Ascending aorta (tissue), 2 donors: Measurements from ENCODE around the gene XRN2. TPM values are rescaled to one million over a fixed set of nuclear protein-coding genes. Genes with fewer than 3 reads are reported as not detected.
"Not testable (repeated sequence)": the region's sequence is repeated elsewhere in the genome, so short reads cannot be mapped to it uniquely, and the experiment has no call there.

Experiments
- DNase-seq, 2 donors: peaks; one replicate each; pipeline ENCODE4 v3.0.0-alpha.2; 2019; ENCODE audit warnings: low spot score in 2 of 2
- H3K27ac ChIP-seq, 2 donors: fragments of 200-600 bp; sonication (generic); one replicate each; pipeline ENCODE4 v1.5.1; 2016 to 2017; ENCODE audit warnings: mild to moderate bottlenecking in 1 of 2
- H3K27me3 ChIP-seq: fragments of 200-600 bp; sonication (generic); one replicate; pipeline ENCODE4 v1.5.1; 2017
- H3K36me3 ChIP-seq, 2 donors: fragments of 200-600 bp; sonication (generic); one replicate each; pipeline ENCODE4 v1.5.1; 2016
- H3K4me1 ChIP-seq, 2 donors: fragments of 200-600 bp; sonication (generic); one replicate each; pipeline ENCODE4 v1.5.1; 2016 to 2017; ENCODE audit warnings: mild to moderate bottlenecking in 1 of 2
- H3K4me3 ChIP-seq, 2 donors: fragments of 200-600 bp; sonication (generic); one replicate each; pipeline ENCODE4 v1.5.1; 2016 to 2017; ENCODE audit warnings: mild to moderate bottlenecking in 1 of 2
- H3K9me3 ChIP-seq, 2 donors: fragments of 200-600 bp; sonication (generic); one replicate each; pipeline ENCODE4 v1.5.1; 2016
- CTCF ChIP-seq, 3 experiments: fragments of 200-600 bp in 2 of 3; fragments of 450-650 bp in 1 of 3; sonication (generic) in 2 of 3; IDR thresholded peaks; one replicate each; pipeline ENCODE4 v1.5.1; 2016 to 2019; ENCODE audit warnings: antibody characterized with exemption in 3 of 3, mild to moderate bottlenecking in 1 of 3, moderate library complexity in 1 of 3
- intact Hi-C: fragments of 100-400 bp; cut with DNase I; formaldehyde crosslinking; loops from one replicate; pipeline ENCODE4 v1.15.1; 2023
- total RNA-seq: library from RNA; depleted of rRNA; stranded (reverse); fragments of >200 nt; gene quantifications from one replicate; pipeline ENCODE4 v1.1.0, GENCODE V29; 2016

XRN2 gene
- total RNA-seq, 1 donor from 2014 or later, result 19.5 TPM

- no peak for TF ChIP-seq CTCF (IDR thresholded peaks at IDR 0.05)
- Histone ChIP-seq H3K27ac (no peak overlapping the region), H3K4me1 (no peaks in the 10 kb centered on the region), H3K4me3 (no peak overlapping the region), H3K36me3 (no peaks in the 10 kb centered on the region), H3K27me3 (no peaks in the 10 kb centered on the region), H3K9me3 (no peaks in the 10 kb centered on the region)
- intact Hi-C loops, result no loop called here
- DNase-seq, result no peak
These were observed 108.6 kb downstream of the XRN2 start for GRCh38 chr20:21411725-21412124.

GRCh38 chr20:21413996-21414395 is 110.9 kb downstream of the XRN2 start:
- DNase-seq, H3K27ac ChIP-seq, H3K36me3 ChIP-seq, H3K27me3 ChIP-seq, intact Hi-C loops, H3K4me1 ChIP-seq, H3K9me3 ChIP-seq, H3K4me3 ChIP-seq: not testable (repeated sequence)

GRCh38 chr20:21419147-21419546 is 116.0 kb downstream of the XRN2 start:
- peaks cover 0 to 11% of the 10 kb centered on the region in 2 donors for H3K9me3 ChIP-seq
- H3K4me3 ChIP-seq, H3K4me1 ChIP-seq, H3K36me3 ChIP-seq, H3K27ac ChIP-seq, H3K27me3 ChIP-seq, intact Hi-C loops, DNase-seq: not testable (repeated sequence)

- no peak overlapping the region for H3K4me3 ChIP-seq
These were observed 118.6 kb downstream of the XRN2 start for GRCh38 chr20:21421601-21422236.

GRCh38 chr20:21423712-21424111 is 120.6 kb downstream of the XRN2 start:
- peaks cover 0 to 18% of the 10 kb centered on the region in 2 donors for H3K9me3 ChIP-seq
- H3K4me3 ChIP-seq, DNase-seq, intact Hi-C loops, H3K36me3 ChIP-seq, H3K27me3 ChIP-seq, H3K4me1 ChIP-seq, H3K27ac ChIP-seq: not testable (repeated sequence)

More at GRCh38 chr20:21421601-21422236, 118.6 kb downstream of the XRN2 start:
- DNase-seq, result no peak
- Histone ChIP-seq H3K27me3 (no peaks in the 10 kb centered on the region), H3K4me1 (no peaks in the 10 kb centered on the region), H3K36me3 (no peaks in the 10 kb centered on the region), H3K9me3 (peaks cover 0 to 18% of the 10 kb centered on the region in 2 donors), H3K27ac (no peak overlapping the region)
- intact Hi-C loops, result no loop called here
- TF ChIP-seq CTCF (IDR thresholded peaks at IDR 0.05), result no peak

GRCh38 chr20:21424846-21425245 is 121.7 kb downstream of the XRN2 start:
- Histone ChIP-seq H3K27me3 (no peaks in the 10 kb centered on the region), H3K9me3 (peaks cover 0 to 18% of the 10 kb centered on the region in 2 donors), H3K4me1 (no peaks in the 10 kb centered on the region), H3K36me3 (no peaks in the 10 kb centered on the region), H3K4me3 (no peak overlapping the region), H3K27ac (no peak overlapping the region)
- TF ChIP-seq CTCF (IDR thresholded peaks at IDR 0.05), result no peak
- DNase-seq, result no peak
- intact Hi-C loops, result no loop called here

GRCh38 chr20:21430020-21430419 is 126.9 kb downstream of the XRN2 start:
- Histone ChIP-seq H3K4me3 (no peak overlapping the region), H3K27ac (no peak overlapping the region), H3K27me3 (no peaks in the 10 kb centered on the region), H3K36me3 (no peaks in the 10 kb centered on the region), H3K9me3 (no peaks in the 10 kb centered on the region), H3K4me1 (no peaks in the 10 kb centered on the region)
- TF ChIP-seq CTCF (IDR thresholded peaks at IDR 0.05), result no peak
- intact Hi-C loops, result no loop called here
- no peak for DNase-seq
